H1 (cell line): ENCODE data around the gene ARHGAP1. TPM values are rescaled to one million over a fixed set of nuclear protein-coding genes. Genes with fewer than 3 reads are reported as not detected.

Experiments
- CTCF ChIA-PET: fragments of 300-600 bp; sonication (Branson Sonifier 250); formaldehyde crosslinking; loops from one replicate; lab custom pipeline; 2021; ENCODE audit not compliant: partially characterized antibody; lab: Charles Lee
- POLR2A ChIA-PET: fragments of 300-600 bp; sonication (Branson Sonifier 250); formaldehyde crosslinking; loops from one replicate; lab custom pipeline; 2021; ENCODE audit warnings: inconsistent platforms; ENCODE audit not compliant: partially characterized antibody; lab: Charles Lee
- DNase-seq, 2 experiments: peaks; one replicate each; pipeline versions ENCODE4 v3.0.0 to v3.0.0-alpha.2; 2010 to 2022; ENCODE audit warnings: low spot score in 2 of 2, low read depth in 1 of 2, mixed read lengths in 1 of 2
- FAIRE-seq: peaks from 2 replicates; lab custom pipeline; 2011; peaks lifted over from hg19 to GRCh38; lab: Jason Lieb, UNC
- H2AFZ ChIP-seq: 2 replicates; pipeline ENCODE4 v1.8.1; 2012; ENCODE audit warnings: low read length, inconsistent platforms
- H2AK5ac ChIP-seq: 2 replicates; pipeline ENCODE4 v1.6.1; 2013; ENCODE audit warnings: low read depth, low read length
- H2BK120ac ChIP-seq: replicated peaks from 2 replicates; pipeline ENCODE3; 2013; ENCODE audit warnings: low read depth, low read length, inconsistent platforms
- H2BK12ac ChIP-seq: 2 replicates; pipeline ENCODE4 v1.6.1; 2013; ENCODE audit warnings: low read depth, low read length
- H2BK15ac ChIP-seq: 2 replicates; pipeline ENCODE4 v1.6.1; 2013; ENCODE audit warnings: low read length
- H2BK20ac ChIP-seq: 2 replicates; pipeline ENCODE4 v1.6.1; 2013; ENCODE audit warnings: low read length
- H2BK5ac ChIP-seq: 2 replicates; pipeline ENCODE4 v1.6.1; 2013; ENCODE audit warnings: low read depth, low read length
- H3K14ac ChIP-seq: 2 replicates; pipeline ENCODE4 v1.6.1; 2013; ENCODE audit warnings: inconsistent platforms; ENCODE audit not compliant: insufficient read length
- H3K18ac ChIP-seq: 2 replicates; pipeline ENCODE4 v1.6.1; 2013; ENCODE audit warnings: low read length; ENCODE audit errors: extremely low read depth
- H3K23ac ChIP-seq: 2 replicates; pipeline ENCODE4 v1.6.1; 2013; ENCODE audit warnings: inconsistent platforms; ENCODE audit not compliant: insufficient read length
- H3K23me2 ChIP-seq: 2 replicates; pipeline ENCODE4 v1.6.1; 2013; ENCODE audit warnings: low read depth, low read length
- H3K27ac ChIP-seq: 2 replicates; pipeline ENCODE4 v1.6.1; 2011; ENCODE audit warnings: low read depth, low read length, inconsistent platforms
- H3K27me3 ChIP-seq, 4 experiments: replicated peaks in 1 of 4; 1 replicate in 1 of 4; 2 replicates in 3 of 4; pipeline versions ENCODE4 v1.6.1 to v1.8.1; 2011 to 2013; ENCODE audit warnings: low read length in 3 of 4, mild to moderate bottlenecking in 3 of 4, inconsistent platforms in 2 of 4, mixed read lengths in 2 of 4, moderate library complexity in 1 of 4; ENCODE audit not compliant: control insufficient read depth in 3 of 4, insufficient read depth in 3 of 4; ENCODE audit errors: extremely low read depth in 1 of 4
- H3K36me3 ChIP-seq, 4 experiments: 2 replicates each; pipeline versions ENCODE4 v1.6.1 to v1.8.1; 2011 to 2013; ENCODE audit warnings: mild to moderate bottlenecking in 4 of 4, low read length in 3 of 4, moderate library complexity in 2 of 4, control low read depth in 1 of 4, inconsistent platforms in 1 of 4; ENCODE audit not compliant: insufficient read depth in 4 of 4, control insufficient read depth in 2 of 4
- H3K4ac ChIP-seq: replicated peaks from 2 replicates; pipeline ENCODE3; 2013; ENCODE audit warnings: low read length, low read depth, mixed read lengths, inconsistent platforms; ENCODE audit not compliant: insufficient read length
- H3K4me1 ChIP-seq, 4 experiments: replicated peaks in 1 of 4; 1 replicate in 1 of 4; 2 replicates in 3 of 4; pipeline versions ENCODE4 v1.6.1 to v1.8.1; 2011 to 2013; ENCODE audit warnings: low read length in 3 of 4, inconsistent platforms in 2 of 4, mixed read lengths in 1 of 4; ENCODE audit not compliant: insufficient read depth in 4 of 4, control insufficient read depth in 3 of 4
- H3K4me2 ChIP-seq, 2 experiments: 2 replicates each; pipeline versions ENCODE4 v1.6.1 to v1.8.1; 2011 to 2013; ENCODE audit warnings: low read depth in 2 of 2, low read length in 2 of 2, control low read depth in 1 of 2, inconsistent platforms in 1 of 2, mild to moderate bottlenecking in 1 of 2; ENCODE audit not compliant: insufficient read depth in 1 of 2
- H3K4me3 ChIP-seq, 4 experiments: fragments of 200-600, 300-600 bp in 1 of 4; sonication (generic), shearing (Covaris generic), sonication (Bioruptor Twin) in 1 of 4; 2 replicates each; pipeline versions ENCODE4 v1.5.1 to v1.8.1; 2011 to 2016; ENCODE audit warnings: low read length in 4 of 4, low read depth in 3 of 4, control low read depth in 2 of 4, inconsistent platforms in 2 of 4, mild to moderate bottlenecking in 2 of 4, mixed read lengths in 1 of 4, moderate library complexity in 1 of 4; ENCODE audit not compliant: insufficient read depth in 2 of 4; ENCODE audit errors: extremely low read depth in 1 of 4
- H3K56ac ChIP-seq: replicated peaks from 2 replicates; pipeline ENCODE3; 2013; ENCODE audit warnings: low read depth, mild to moderate bottlenecking, mixed read lengths, low read length, inconsistent platforms; ENCODE audit not compliant: insufficient read length
- H3K79me1 ChIP-seq: 2 replicates; pipeline ENCODE4 v1.6.1; 2013; ENCODE audit warnings: low read depth, low read length, control low read depth
- H3K79me2 ChIP-seq, 2 experiments: 2 replicates each; pipeline versions ENCODE4 v1.6.1 to v1.8.1; 2012 to 2013; ENCODE audit warnings: low read length in 2 of 2, mild to moderate bottlenecking in 2 of 2, inconsistent platforms in 1 of 2; ENCODE audit not compliant: insufficient read depth in 2 of 2, control insufficient read depth in 1 of 2
- H3K9ac ChIP-seq, 4 experiments: replicated peaks in 1 of 4; 1 replicate in 1 of 4; 2 replicates in 3 of 4; pipeline versions ENCODE4 v1.6.1 to v1.8.1; 2011 to 2013; ENCODE audit warnings: low read depth in 3 of 4, low read length in 3 of 4, control low read depth in 2 of 4, mild to moderate bottlenecking in 2 of 4, moderate library complexity in 2 of 4, inconsistent platforms in 1 of 4; ENCODE audit errors: extremely low read depth in 1 of 4
- H3K9me3 ChIP-seq, 2 experiments: 2 replicates each; pipeline versions ENCODE4 v1.6.1 to v1.8.1; 2012 to 2013; ENCODE audit warnings: mild to moderate bottlenecking in 2 of 2, moderate library complexity in 2 of 2, control low read depth in 1 of 2, inconsistent platforms in 1 of 2, low read depth in 1 of 2, low read length in 1 of 2, mixed read lengths in 1 of 2; ENCODE audit not compliant: insufficient read depth in 2 of 2
- H4K20me1 ChIP-seq, 2 experiments: replicated peaks in 1 of 2; 2 replicates each; pipeline versions ENCODE3 to v1.8.1; 2011 to 2013; ENCODE audit warnings: inconsistent platforms in 2 of 2, low read length in 2 of 2, mild to moderate bottlenecking in 1 of 2; ENCODE audit not compliant: insufficient read depth in 2 of 2, control insufficient read depth in 1 of 2
- H4K5ac ChIP-seq: 2 replicates; pipeline ENCODE4 v1.6.1; 2013; ENCODE audit warnings: low read length, low read depth, mixed read lengths, inconsistent platforms; ENCODE audit not compliant: insufficient read length
- H4K8ac ChIP-seq: 2 replicates; pipeline ENCODE4 v1.8.0; 2013; ENCODE audit warnings: mild to moderate bottlenecking, moderate library complexity, low read length, inconsistent platforms; ENCODE audit not compliant: insufficient read depth; ENCODE audit errors: extremely low read depth
- H4K91ac ChIP-seq: replicated peaks from 2 replicates; pipeline ENCODE3; 2013; ENCODE audit warnings: low read length, mixed read lengths, inconsistent platforms; ENCODE audit not compliant: insufficient read length
- NANOG ChIP-seq: IDR thresholded peaks from 2 replicates; pipeline ENCODE4 v1.6.1; 2011; ENCODE audit warnings: low read length, low read depth, mild to moderate bottlenecking, inconsistent platforms; ENCODE audit not compliant: insufficient read depth, poor library complexity, severe bottlenecking
- SIRT6 ChIP-seq: IDR thresholded peaks from one replicate; pipeline ENCODE4 v1.7.1; 2012; ENCODE audit warnings: low read length, inconsistent platforms
- SP1 ChIP-seq: IDR thresholded peaks from 2 replicates; pipeline ENCODE4 v1.6.1; 2011; ENCODE audit warnings: low read depth, low read length
- WGBS, 2 experiments: shearing (Covaris generic) in 1 of 2; methylation state at CpG; one replicate each; pipeline versions ENCODE4 v1.1.6 to v1.1.7; 2013 to 2015; ENCODE audit warnings: low lambda C conversion rate in 2 of 2, mixed read lengths in 2 of 2, inconsistent platforms in 1 of 2, low coverage in 1 of 2, missing lambda C conversion rate in 1 of 2; ENCODE audit not compliant: insufficient replicate concordance in 2 of 2, insufficient coverage in 1 of 2, insufficient read length in 1 of 2; ENCODE audit errors: extremely low coverage in 1 of 2, missing lambda C conversion rate in 1 of 2; 5-methylcytosine and 5-hydroxymethylcytosine counted together
- polyA plus RNA-seq, 7 experiments: library from polyadenylated mRNA; depleted of rRNA in 3 of 7; stranded (reverse) in 5 of 7; unstranded in 2 of 7; fragments of >200 nt in 5 of 7; fragments of 200-250 nt in 2 of 7; gene quantifications; 1 replicate in 5 of 7; 2 replicates in 1 of 7; 4 replicates in 1 of 7; pipeline versions ENCODE4 v1.2.1 to v1.2.3, GENCODE V29; 2011 to 2013; ENCODE audit warnings: missing spikeins in 2 of 7, mixed read lengths in 2 of 7
- total RNA-seq: library from RNA; stranded (reverse); fragmentation: NEBNext Ultra II Directional; extraction: Animal tissue kit (Norgen Biotek cat#: 25700); gene quantifications from 2 replicates; pipeline ENCODE4 v1.2.1, GENCODE V29; 2021

The ARHGAP1 gene
- total and polyA plus RNA-seq, 2 of the 8 experiments (the other 6 are each of a cell fraction or from before 2014, with no cell fraction given): 28.6 to 58.8 TPM

GRCh38 chr11:46719543-46720218, 19.3 kb upstream of the ARHGAP1 start:
- ChIA-PET POLR2A (interaction anchor here (0.7 to 4.3 kb wide), 6 partner anchors 10 to 442 kb away, joined by 3 to 21 read pairs (median 3); partner anchors contain the start of genes ARHGAP1 and ZNF408), CTCF (interaction anchor here (0.6 to 1.6 kb wide), 5 partner anchors 11 to 433 kb away, joined by 3 to 6 read pairs (median 3); no protein-coding TSS in a partner anchor)
- DNase-seq: no peak

More at GRCh38 chr11:46719543-46720218, 19.3 kb upstream of the ARHGAP1 start:
- Histone ChIP-seq H2BK15ac (no peak overlapping the region), H4K20me1 (no peaks in the 10 kb centered on the region), H3K79me2 (no peaks in the 10 kb centered on the region), H2AK5ac (no peak overlapping the region), H2BK12ac (no peak overlapping the region), H3K27ac (no peak overlapping the region), H2BK120ac (no peak overlapping the region), H2AFZ (no peak overlapping the region), H4K5ac (no peak overlapping the region), H3K27me3 (no peaks in the 10 kb centered on the region), H3K56ac (no peak overlapping the region), H3K18ac (no peak overlapping the region), H4K8ac (peak overlapping the region; percentile 91), H3K36me3 (no peaks in the 10 kb centered on the region), H3K23ac (no peak overlapping the region), H2BK20ac (no peak overlapping the region), H2BK5ac (0 out of 2 replicates have a peak overlapping the region, but pooled peaks have one; percentile 39), H3K79me1 (no peaks in the 10 kb centered on the region), H4K91ac (no peak overlapping the region), H3K4ac (no peak overlapping the region), H3K23me2 (no peaks in the 10 kb centered on the region), H3K4me2 (no peak overlapping the region), H3K14ac (no peak overlapping the region), H3K9ac (no peak overlapping the region), H3K9me3 (no peaks in the 10 kb centered on the region), H3K4me3 (no peak overlapping the region), H3K4me1 (peaks cover 0 to 5% (median under 1%) of the 10 kb centered on the region in 4 experiments; a peak in 2 of 7 replicates)
- WGBS, 2 experiments: 96% methylated on average over 17 of the region's 25 CpGs; no CpG with 5 or more reads in 1 of the 2 experiments
- TF ChIP-seq SP1 (no peak), SIRT6 (no peak), NANOG (no peak)
- no peak for FAIRE-seq
